Neural cell (in vitro differentiated cells): ENCODE measurements around the gene AP5B1.

Experiments used
- CTCF ChIP-seq: fragments of 450-650 bp; IDR thresholded peaks from 2 replicates; pipeline ENCODE4 v1.5.1; 2014; ENCODE audit warnings: antibody characterized with exemption, mild to moderate bottlenecking, moderate library complexity; ENCODE audit not compliant: poor library complexity, severe bottlenecking
- EP300 ChIP-seq: fragments of 450-650 bp; conservative IDR thresholded peaks from 2 replicates; pipeline ENCODE4 v1.6.1; 2014; ENCODE audit warnings: antibody characterized with exemption, mild to moderate bottlenecking, moderate library complexity; ENCODE audit not compliant: poor library complexity, severe bottlenecking
- EZH2 ChIP-seq: fragments of 200-600, 300-800 bp; shearing (Covaris generic), sonication (generic); IDR thresholded peaks from 2 replicates; pipeline ENCODE4 v1.6.1; 2014; ENCODE audit warnings: antibody characterized with exemption, low read length, borderline replicate concordance, mild to moderate bottlenecking; ENCODE audit not compliant: insufficient read depth, poor library complexity, severe bottlenecking
- MXI1 ChIP-seq: fragments of 450-650 bp; conservative IDR thresholded peaks from 2 replicates; pipeline ENCODE4 v1.6.1; 2014; ENCODE audit warnings: antibody characterized with exemption, mild to moderate bottlenecking; ENCODE audit not compliant: poor library complexity, severe bottlenecking
- POLR2AphosphoS5 ChIP-seq: IDR thresholded peaks from 2 replicates; pipeline ENCODE4 v1.6.1; 2012
- RAD21 ChIP-seq: fragments of 450-650 bp; conservative IDR thresholded peaks from 2 replicates; pipeline ENCODE4 v1.6.1; 2014; ENCODE audit warnings: antibody characterized with exemption, mild to moderate bottlenecking, moderate library complexity
- REST ChIP-seq: IDR thresholded peaks from 2 replicates; pipeline ENCODE4 v1.6.1; 2012; ENCODE audit warnings: borderline replicate concordance
- TAF1 ChIP-seq: IDR thresholded peaks from 2 replicates; pipeline ENCODE4 v1.6.1; 2012; ENCODE audit warnings: low read depth

GRCh38 chr11:65791719-65792213, 11.0 kb upstream of the AP5B1 start:
- TF ChIP-seq CTCF (no peak), EZH2 (no peak), POLR2AphosphoS5 (no peak), TAF1 (no peak), EP300 (no peak), REST (no peak), MXI1 (no peak), RAD21 (no peak)
